ENCODE data around the gene NCOA3. TPM values are rescaled to one million over a fixed set of nuclear protein-coding genes. Genes with fewer than 3 reads are reported as not detected.
A peak's percentile ranks its signal among the peaks of the same experiment; 100 is the strongest.

The NCOA3 gene
- total and polyA plus RNA-seq, 2 experiments from 2014 or later = 6.7 to 25.8 TPM

GRCh38 chr20:47652794-47653193 is 151.1 kb downstream of the NCOA3 start (continued):
- no peak for TF ChIP-seq CTCF (conservative IDR thresholded peaks at IDR 0.05; ENCODE audit: low read depth in 2 of 2)
- TF ChIP-seq JUNB (IDR thresholded peaks at IDR 0.05; ENCODE audit: unreplicated experiment) = no peak

- H3K9me2 ChIP-seq (ENCODE audit: insufficient read depth) = no peaks in the 10 kb centered on the region
- Mint-ChIP-seq H3K27me3 (ENCODE audit: insufficient read depth, low read depth, poor library complexity) (peaks cover 5% of the 10 kb centered on the region), H3K4me1 (peaks cover 54% of the 10 kb centered on the region), H3K4me3 (0 out of 3 replicates have a peak overlapping the region, but pooled peaks have one; percentile 13), H3K27ac (peak overlapping the region; percentile 33; the same call in 1 of the 2 replicates), H3K9me3 (no peaks in the 10 kb centered on the region), H3K36me3 (ENCODE audit: low read depth) (peaks cover 29% of the 10 kb centered on the region)
- DNase-seq (ENCODE audit: low spot score) = no peak
- no peak overlapping the region for H2AFZ ChIP-seq
- peaks cover 34% of the 10 kb centered on the region for H3K4me1 ChIP-seq (ENCODE audit: insufficient read depth)
- no peaks in the 10 kb centered on the region for H3K27me3 ChIP-seq (ENCODE audit: insufficient read depth)
- no peak for ATAC-seq
- H3K36me3 ChIP-seq (ENCODE audit: insufficient read depth) = 0 out of 2 replicates have a peak, but pooled peaks cover 13% of the 10 kb centered on the region
- H3K27ac ChIP-seq (ENCODE audit: low read depth) = peak overlapping the region; percentile 14
- H4K20me1 ChIP-seq (replicated peaks; ENCODE audit: insufficient read depth) = no peaks in the 10 kb centered on the region
- TF ChIP-seq CTCF (conservative IDR thresholded peaks at IDR 0.05; ENCODE audit: low read depth in 2 of 2) (no peak), NANOG (IDR thresholded peaks at IDR 0.05; ENCODE audit: borderline replicate concordance) (0 out of 2 replicates have a peak, but pooled peaks have one; percentile 39)
- peak overlapping the region; percentile 24 for H3K4me3 ChIP-seq
- H3K79me2 ChIP-seq (replicated peaks; ENCODE audit: insufficient read depth) = no peaks in the 10 kb centered on the region
- no peaks in the 10 kb centered on the region for H3F3A ChIP-seq (replicated peaks; ENCODE audit: low read depth)
- H3K4me2 ChIP-seq = peak overlapping the region; percentile 65
These were observed 152.2 kb downstream of the NCOA3 start for GRCh38 chr20:47653869-47654268.

GRCh38 chr20:47654370-47654769 is 152.7 kb downstream of the NCOA3 start:
- no peaks in the 10 kb centered on the region for H3F3A ChIP-seq (replicated peaks; ENCODE audit: low read depth)
- Mint-ChIP-seq H3K9me3 (no peaks in the 10 kb centered on the region), H3K36me3 (ENCODE audit: low read depth) (peaks cover 29% of the 10 kb centered on the region), H3K4me1 (peaks cover 49% of the 10 kb centered on the region), H3K4me3 (peak overlapping the region; percentile 18), H3K27me3 (ENCODE audit: insufficient read depth, low read depth, poor library complexity) (peaks cover 5% of the 10 kb centered on the region), H3K27ac (peak overlapping the region; percentile 83)
- H3K36me3 ChIP-seq (ENCODE audit: insufficient read depth) = 0 out of 2 replicates have a peak, but pooled peaks cover 16% of the 10 kb centered on the region
- peak overlapping the region; percentile 65 for H3K4me2 ChIP-seq
- H3K27ac ChIP-seq (ENCODE audit: low read depth) = peak overlapping the region; percentile 1; the same call in 1 of the 2 replicates
- H4K20me1 ChIP-seq (replicated peaks; ENCODE audit: insufficient read depth) = no peaks in the 10 kb centered on the region
- TF ChIP-seq POLR2AphosphoS5 (IDR thresholded peaks at IDR 0.05; ENCODE audit: low read depth) (no peak), ZNF331 (CRISPR knock-in tag; IDR thresholded peaks at IDR 0.05; ENCODE audit: low read depth) (no peak), CTCF (conservative IDR thresholded peaks at IDR 0.05; ENCODE audit: low read depth in 2 of 2) (no peak), REST (IDR thresholded peaks at IDR 0.05; ENCODE audit: unreplicated experiment) (no peak), EZH2phosphoT487 (IDR thresholded peaks at IDR 0.05; ENCODE audit: unreplicated experiment) (no peak), STAT1 (IDR thresholded peaks at IDR 0.05; ENCODE audit: unreplicated experiment) (no peak), NANOG (IDR thresholded peaks at IDR 0.05; ENCODE audit: borderline replicate concordance) (no peak), CREB1 (CRISPR knock-in tag; IDR thresholded peaks at IDR 0.05; ENCODE audit: low read depth) (no peak), JUNB (IDR thresholded peaks at IDR 0.05; ENCODE audit: unreplicated experiment) (no peak)
- ATAC-seq (peak; percentile 81), DNase-seq (ENCODE audit: low spot score) (peak; percentile 54)
- H3K9me2 ChIP-seq (ENCODE audit: insufficient read depth) = no peaks in the 10 kb centered on the region
- H3K27me3 ChIP-seq (ENCODE audit: insufficient read depth) = no peaks in the 10 kb centered on the region
- H3K4me1 ChIP-seq (ENCODE audit: insufficient read depth) = peaks cover 32% of the 10 kb centered on the region
- H2AFZ ChIP-seq = no peak overlapping the region
- peak overlapping the region; percentile 24 for H3K4me3 ChIP-seq
- no peaks in the 10 kb centered on the region for H3K79me2 ChIP-seq (replicated peaks; ENCODE audit: insufficient read depth)

Measured in GM23338 (cell line).